GM06990 (cell line): ENCODE data around the gene CARD8.

Source experiments
- DNase-seq: peaks from one replicate; pipeline ENCODE4 v3.0.0-alpha.2; 2011; ENCODE audit not compliant: insufficient read length; ENCODE audit errors: extremely low read depth
- H3K27me3 ChIP-seq: replicated peaks from 2 replicates; pipeline ENCODE4 v1.6.0; 2011; ENCODE audit warnings: low read length; ENCODE audit not compliant: control insufficient read depth, insufficient read depth
- H3K36me3 ChIP-seq: 2 replicates; pipeline ENCODE4 v1.5.1; 2011; ENCODE audit warnings: low read length; ENCODE audit not compliant: control insufficient read depth, insufficient read depth
- H3K4me3 ChIP-seq: replicated peaks from 2 replicates; pipeline ENCODE4 v1.5.1; 2011; ENCODE audit warnings: low read depth, mild to moderate bottlenecking, control low read depth, low read length
- TF ChIP-seq, protein P1 (sequence below): IDR thresholded peaks from 2 replicates; pipeline ENCODE4 v1.5.1; 2011; ENCODE audit warnings: low read length, control low read depth, mild to moderate bottlenecking, inconsistent platforms; ENCODE audit not compliant: insufficient read depth, poor library complexity, severe bottlenecking

CARD8 gene

DNA sequence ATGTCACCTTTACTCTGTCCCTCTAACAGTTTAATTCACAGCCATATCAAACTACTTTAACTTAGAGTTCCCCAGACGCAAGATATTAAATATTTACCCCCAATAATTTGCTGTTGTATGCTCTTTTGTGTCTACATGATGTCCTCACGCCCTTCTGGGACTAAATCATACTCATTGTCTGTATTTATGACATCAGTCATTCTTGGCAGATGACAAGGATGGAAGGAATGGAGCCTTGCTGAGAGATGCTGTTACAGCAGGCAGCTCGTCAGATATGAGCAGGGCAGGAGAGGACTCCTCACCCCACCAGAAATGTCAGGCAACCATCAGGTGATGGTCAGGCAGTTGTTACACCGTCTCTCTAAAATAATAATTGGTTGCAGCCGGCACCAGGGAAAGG is 41.8 kb downstream of the CARD8 start:
- no peak for DNase-seq
- no peaks in the 10 kb centered on the region for H3K27me3 ChIP-seq
- TF ChIP-seq, protein P1, sequence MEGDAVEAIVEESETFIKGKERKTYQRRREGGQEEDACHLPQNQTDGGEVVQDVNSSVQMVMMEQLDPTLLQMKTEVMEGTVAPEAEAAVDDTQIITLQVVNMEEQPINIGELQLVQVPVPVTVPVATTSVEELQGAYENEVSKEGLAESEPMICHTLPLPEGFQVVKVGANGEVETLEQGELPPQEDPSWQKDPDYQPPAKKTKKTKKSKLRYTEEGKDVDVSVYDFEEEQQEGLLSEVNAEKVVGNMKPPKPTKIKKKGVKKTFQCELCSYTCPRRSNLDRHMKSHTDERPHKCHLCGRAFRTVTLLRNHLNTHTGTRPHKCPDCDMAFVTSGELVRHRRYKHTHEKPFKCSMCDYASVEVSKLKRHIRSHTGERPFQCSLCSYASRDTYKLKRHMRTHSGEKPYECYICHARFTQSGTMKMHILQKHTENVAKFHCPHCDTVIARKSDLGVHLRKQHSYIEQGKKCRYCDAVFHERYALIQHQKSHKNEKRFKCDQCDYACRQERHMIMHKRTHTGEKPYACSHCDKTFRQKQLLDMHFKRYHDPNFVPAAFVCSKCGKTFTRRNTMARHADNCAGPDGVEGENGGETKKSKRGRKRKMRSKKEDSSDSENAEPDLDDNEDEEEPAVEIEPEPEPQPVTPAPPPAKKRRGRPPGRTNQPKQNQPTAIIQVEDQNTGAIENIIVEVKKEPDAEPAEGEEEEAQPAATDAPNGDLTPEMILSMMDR = no peak
- no peak overlapping the region for H3K4me3 ChIP-seq
- H3K36me3 ChIP-seq = peaks cover 17% of the 10 kb centered on the region

DNA sequence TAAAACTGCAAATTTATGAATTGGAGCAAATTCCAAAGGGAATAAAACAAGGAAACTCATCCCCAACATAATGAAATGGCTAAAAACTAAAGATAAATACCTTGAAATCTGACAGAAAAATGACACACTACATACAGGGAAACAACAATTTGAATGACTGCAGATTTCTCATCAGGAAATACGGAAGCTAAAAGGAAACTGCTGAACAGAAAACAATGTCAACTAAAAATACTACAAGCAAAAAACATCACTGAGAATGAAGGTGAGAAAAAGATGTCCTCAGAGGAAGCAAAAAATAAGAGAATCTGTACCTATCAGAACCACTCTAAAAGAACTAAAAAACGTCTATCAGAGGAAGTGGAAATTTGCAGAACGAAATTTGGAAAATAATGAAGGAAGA is 45.7 kb downstream of the CARD8 start:
- DNase-seq = no peak
- Histone ChIP-seq H3K36me3 (peaks cover 4% of the 10 kb centered on the region), H3K4me3 (no peak overlapping the region), H3K27me3 (no peaks in the 10 kb centered on the region)
- TF ChIP-seq, protein P1 = no peak

DNA sequence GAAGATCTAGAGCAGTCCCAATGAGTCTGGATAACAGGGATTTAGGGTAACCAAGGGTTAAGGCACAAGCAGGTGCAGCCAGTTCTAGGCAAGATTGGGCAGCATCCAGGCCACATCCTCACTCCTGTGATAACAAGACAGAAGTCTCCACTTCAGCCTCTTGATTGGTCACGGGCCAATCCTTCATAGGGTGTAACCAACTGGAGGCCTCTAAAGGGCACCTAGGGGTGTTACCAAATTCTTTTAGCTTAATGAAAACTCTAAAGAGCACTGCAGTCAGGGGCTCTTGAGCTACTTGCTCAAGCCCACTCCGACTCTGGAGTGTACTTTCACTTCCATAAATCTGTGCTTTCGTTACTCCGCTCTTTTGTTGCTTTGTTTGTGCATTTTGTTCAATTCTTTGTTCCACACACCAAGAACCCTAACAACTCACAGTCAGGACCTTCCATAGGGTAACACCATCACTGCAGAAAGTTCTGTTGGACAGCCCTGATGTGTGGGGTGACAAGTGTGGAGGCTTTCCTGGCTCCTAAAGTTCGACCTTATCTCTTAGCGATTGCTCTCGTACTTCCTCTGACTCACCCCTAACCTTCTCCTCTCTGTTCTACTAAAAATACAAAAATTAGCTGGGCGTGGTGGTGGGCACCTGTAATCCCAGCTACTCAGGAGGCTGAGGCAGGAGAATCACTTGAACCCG is 49.2 kb downstream of the CARD8 start:
- H3K36me3 ChIP-seq = peaks cover under 1% of the 10 kb centered on the region; the same call in 1 of the 2 replicates
- TF ChIP-seq, protein P1 = no peak
- DNase-seq = no peak
- H3K27me3 ChIP-seq = no peaks in the 10 kb centered on the region
- no peak overlapping the region; the same call in 1 of the 2 replicates for H3K4me3 ChIP-seq

DNA sequence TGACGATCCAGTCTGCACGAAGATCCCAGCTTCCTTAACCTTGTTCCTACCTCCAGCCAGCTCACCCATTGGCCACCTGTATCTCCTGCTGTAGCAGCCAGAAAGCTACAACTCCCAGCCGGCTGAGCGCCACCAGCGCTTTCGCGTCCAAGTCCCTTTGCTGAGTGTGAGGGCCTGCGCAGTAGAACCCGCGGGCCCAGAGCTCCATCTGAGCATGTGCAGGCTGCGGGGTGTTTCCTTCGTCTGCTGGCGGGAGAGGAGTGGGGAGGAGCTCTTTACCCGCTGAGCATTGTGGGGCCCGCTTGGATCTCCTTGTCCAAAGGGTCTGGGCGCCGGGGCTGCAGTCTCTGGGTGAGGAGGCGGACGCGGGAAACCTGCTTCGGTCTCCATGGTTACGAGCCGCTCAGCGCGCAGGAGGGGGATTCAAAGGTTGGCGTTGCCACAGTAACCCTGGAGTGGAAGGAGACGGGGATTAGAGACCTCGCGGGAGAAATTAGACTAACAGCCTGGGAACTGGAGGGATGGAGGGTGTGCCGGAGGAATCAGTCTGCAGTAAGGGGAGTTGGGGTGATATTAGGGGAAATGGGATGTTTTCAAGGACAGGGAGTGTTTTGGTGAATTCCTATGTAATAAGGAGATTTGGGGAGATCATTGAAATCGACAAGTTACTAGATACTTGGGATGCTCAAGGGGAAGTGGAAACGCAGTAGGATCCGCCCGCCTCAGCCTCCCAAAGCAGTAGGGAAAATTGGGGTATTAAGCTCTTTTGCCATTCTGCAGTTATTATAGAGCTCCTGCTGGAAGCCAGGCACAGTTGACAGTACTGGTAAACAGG is 51.7 kb downstream of the CARD8 start:
- TF ChIP-seq, protein P1 = no peak
- DNase-seq = peak; percentile 89
- Histone ChIP-seq H3K27me3 (no peaks in the 10 kb centered on the region), H3K36me3 (no peaks in the 10 kb centered on the region), H3K4me3 (peak overlapping the region; percentile 91)

DNA sequence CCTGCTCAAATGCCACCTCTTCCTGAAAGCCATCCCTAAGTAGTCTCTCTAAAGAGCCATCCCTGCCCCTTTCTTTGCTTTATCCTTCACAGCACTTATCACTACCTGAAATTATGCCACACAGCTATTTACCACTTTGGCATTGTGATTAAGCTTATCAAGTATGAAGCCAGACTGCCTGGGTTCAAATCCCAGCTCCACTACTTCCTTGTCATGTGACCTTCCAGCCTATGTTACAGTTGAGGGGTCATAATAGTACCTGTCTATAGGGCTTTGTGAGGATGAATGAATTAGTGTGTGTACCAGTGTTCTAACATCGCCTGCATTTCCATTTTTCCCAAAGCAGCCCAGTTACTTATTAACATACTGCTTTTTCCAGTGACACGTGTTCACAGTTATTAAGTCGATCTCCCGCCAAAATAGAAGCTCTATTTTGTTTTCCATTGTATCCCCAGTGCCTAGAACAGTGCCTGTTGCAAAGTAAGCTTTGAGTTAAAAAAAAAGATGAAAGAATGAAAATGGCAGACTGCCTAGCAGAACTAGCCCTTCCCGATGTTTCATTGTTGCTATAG is 52.4 kb downstream of the CARD8 start:
- TF ChIP-seq, protein P1 = no peak
- no peak for DNase-seq
- Histone ChIP-seq H3K4me3 (peak overlapping the region; percentile 91), H3K27me3 (no peaks in the 10 kb centered on the region), H3K36me3 (no peaks in the 10 kb centered on the region)
